Measurements from ENCODE around the gene LY6G6D.
A peak's percentile ranks its signal among the peaks of the same experiment; 100 is the strongest.
"Not testable (repeated sequence)": the region's sequence is repeated elsewhere in the genome, so short reads cannot be mapped to it uniquely, and the experiment has no call there.

LY6G6D gene

DNA sequence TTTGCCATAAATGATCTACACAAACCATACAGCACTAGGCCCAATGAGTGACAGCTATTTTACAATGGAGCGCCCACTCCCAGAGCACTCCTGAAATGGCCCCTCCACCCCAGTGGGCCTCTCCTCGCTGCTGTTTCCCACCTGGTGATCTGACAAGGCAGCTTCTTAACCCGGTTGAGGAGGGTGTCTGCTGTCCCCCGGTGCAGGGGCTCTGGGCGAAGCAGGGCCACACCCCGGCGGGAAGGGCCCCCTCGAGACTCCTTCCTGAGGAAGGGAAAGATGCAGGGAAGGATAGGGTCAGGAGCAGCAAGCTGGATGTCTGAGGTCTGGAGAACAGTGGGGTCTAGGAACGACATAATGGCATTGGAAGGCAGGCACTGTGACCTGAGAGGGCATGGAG, 22.3 kb upstream of the LY6G6D start:
- DNase-seq = no peak

DNA sequence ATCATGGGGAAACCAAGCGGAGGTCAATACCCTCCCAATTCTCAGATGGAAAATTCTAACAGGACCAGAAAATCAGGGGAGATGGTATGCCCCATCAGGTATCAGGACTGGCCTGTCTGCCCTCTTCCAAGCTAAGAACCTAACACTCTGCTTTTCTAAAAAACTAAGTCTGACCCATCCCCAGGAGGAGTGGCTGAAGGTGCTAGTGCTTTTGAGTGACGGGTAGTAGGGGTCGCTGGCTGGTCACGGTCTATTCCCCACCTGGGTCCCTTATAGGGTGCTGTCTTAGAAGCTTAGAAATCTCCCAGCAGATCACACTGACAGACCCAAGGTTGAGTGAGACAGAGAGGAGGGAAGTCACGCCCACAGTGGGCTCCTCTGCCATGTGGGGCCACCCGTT, 21.6 kb upstream of the LY6G6D start:
- DNase-seq = no peak

GRCh38 chr6:31697555-31697954, 17.6 kb upstream of the LY6G6D start:
- DNase-seq = no peak

GRCh38 chr6:31700740-31701401, 14.3 kb upstream of the LY6G6D start:
- no peak for DNase-seq

DNA sequence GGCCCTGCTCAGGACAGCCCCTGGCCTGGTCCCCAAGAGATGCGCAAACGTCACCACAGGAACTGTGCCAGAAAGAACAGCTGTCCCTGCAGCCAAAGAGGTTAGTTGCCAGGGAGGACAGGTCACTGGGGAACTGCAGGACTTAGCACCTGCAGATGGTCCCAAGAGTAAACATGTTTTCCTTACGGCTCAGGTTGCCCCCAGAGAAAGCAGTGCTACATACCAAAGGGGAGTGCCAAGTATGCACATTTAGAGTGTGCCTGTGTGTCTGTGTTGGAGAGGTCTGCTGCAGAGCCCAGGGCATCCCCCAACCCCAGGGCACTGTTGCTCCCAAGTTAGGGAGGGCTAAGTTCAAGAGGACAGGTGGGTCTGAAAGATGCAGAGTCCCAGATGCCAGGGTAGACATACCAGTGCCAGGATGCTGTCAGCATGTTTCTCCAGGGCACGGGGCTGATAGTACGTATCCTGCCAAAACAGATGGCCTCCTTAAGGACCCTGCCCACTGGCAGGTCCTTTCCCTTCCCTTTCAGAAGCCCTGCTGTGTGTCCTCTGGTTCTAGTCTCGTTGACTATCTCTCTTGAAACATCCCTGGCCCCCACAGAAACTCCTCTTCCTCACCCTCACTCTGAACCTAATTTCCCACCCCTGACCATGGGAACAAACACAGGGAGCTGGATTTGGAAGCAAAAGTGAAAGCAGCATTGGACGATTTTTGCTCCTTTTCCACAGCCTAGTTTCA, 13.3 kb upstream of the LY6G6D start:
- DNase-seq = no peak

GRCh38 chr6:31702405-31702818, 12.7 kb upstream of the LY6G6D start:
- DNase-seq = peak; percentile 7

DNA sequence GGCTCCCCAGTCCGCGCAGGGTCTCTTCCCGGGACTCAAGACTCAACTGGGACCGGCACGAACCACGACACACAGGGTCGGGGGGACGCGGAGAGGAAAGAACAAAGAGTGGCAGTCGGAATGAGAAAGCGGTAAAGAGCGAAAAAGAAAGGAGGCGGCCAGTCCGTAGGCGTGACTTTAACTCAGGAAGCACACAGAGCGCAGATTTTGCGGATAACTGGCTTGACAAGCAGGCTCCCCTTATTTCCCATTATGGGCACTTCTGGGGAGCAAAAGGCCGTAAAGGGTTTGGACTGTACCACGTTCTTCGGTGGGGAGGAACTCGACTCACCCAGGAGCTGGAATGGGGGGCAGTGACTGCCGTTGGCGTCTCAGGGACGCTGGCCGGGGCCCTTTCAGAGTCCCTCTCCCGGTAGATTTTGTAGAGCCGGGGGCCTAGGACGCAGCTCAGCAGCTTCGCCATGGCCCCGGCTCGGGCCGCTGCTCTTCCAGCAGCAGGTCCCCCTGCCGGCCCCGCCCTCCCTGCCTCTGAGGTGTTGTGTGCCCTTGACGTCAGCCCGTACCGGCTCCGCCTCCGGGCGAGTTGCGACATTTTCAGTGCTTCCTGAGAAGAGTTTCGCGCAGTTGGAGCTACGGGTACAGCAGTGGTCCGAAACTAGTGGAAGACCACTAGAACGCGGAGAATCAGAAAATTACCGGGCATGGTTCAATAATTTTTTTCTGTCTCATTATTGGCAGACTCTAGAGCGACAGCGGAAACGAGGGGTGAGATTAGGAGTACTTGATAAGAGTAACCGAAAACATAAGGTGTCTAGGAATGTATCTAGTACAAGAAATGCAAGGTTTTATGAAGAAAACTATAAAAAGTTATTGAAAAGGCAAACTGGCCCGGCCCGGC, 12.1 kb upstream of the LY6G6D start, which contains the start of gene ABHD16A:
ABHD16A (minus strand) TSS at position 506 of the 898 bp plus-strand sequence; CDS start at position 463, 43 bp downstream.
- DNase-seq = peak; percentile 95

GRCh38 chr6:31705931-31706330, 9.2 kb upstream of the LY6G6D start:
- no peak for DNase-seq

GRCh38 chr6:31706599-31706998, 8.5 kb upstream of the LY6G6D start, which contains the start of gene LY6G6F:
TSS of gene LY6G6F (plus strand) at chr6:31706866. CDS start at chr6:31706907, 41 bp downstream.
- DNase-seq = no peak

DNA sequence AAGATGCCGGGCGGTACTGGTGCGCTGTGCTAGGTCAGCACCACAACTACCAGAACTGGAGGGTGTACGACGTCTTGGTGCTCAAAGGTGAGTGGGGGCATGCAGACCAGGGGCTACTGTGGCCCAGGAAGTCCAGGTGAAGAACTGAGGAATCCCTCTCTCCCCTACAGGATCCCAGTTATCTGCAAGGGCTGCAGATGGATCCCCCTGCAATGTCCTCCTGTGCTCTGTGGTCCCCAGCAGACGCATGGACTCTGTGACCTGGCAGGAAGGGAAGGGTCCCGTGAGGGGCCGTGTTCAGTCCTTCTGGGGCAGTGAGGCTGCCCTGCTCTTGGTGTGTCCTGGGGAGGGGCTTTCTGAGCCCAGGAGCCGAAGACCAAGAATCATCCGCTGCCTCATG, 7.4 kb upstream of the LY6G6D start:
- no peak for DNase-seq

DNA sequence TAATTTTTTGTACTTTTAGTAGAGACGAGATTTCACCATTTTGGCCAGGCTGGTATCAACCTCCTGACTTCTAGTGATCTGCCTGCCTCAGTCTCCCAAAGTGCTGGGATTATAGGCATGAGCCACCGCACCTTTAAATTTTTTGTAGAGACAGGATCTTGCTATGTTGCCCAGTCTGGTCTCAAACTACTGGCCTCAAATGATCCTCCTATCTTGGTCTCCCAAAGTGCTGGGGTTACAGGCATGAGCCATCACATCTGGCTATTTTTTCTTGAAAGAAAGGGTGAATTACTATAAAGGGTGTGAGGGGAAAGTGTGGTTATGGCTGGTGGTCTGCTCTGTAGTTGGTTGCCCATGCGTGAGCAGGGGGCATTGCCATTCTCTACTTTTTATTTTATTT, 6.9 kb upstream of the LY6G6D start:
- DNase-seq = no peak

GRCh38 chr6:31709157-31709556, 6.0 kb upstream of the LY6G6D start:
- DNase-seq = not testable (repeated sequence)

- DNase-seq = no peak
Measured at GRCh38 chr6:31710523-31711219, 4.5 kb upstream of the LY6G6D start.

DNA sequence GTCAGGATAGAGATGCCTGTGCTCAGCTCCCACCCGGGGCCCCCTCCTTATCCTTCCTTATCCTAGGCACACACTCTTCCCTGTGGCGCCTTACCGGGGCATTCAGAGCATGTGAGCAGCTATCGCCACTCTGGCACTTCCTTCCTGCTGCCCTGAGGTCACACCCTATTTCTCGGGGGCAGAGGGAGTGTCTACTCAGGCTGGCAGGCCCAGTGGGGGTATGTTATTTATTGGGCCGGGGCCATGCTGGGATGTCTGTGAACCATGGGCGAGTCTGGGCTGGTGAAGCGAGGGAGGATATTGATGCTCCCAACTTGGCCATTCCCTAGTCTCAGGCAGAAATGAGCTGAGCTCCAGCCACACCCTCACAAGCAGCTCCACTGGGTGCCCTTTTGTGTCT, 3.9 kb upstream of the LY6G6D start:
- DNase-seq = no peak

DNA sequence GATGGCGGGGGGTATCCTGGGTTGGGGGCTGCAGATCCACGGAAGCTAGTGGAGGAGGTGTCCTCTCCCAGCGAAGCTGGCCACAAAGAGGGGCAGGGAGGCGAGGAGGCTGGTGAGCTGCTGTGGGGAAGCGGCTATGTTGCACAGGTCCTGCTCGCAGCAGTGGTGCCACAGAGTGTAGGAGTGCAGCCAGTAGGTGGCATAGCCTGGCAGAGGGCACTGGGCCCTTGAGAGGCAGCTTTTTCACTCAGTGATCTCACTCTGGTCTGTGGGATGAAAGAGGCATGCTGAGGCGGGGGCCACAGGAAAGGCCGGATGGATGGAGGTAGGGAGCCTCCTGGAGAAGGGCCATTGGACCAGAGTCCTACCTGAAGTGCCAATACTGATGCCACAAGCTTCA, 2.9 kb upstream of the LY6G6D start:
- no peak for DNase-seq

DNA sequence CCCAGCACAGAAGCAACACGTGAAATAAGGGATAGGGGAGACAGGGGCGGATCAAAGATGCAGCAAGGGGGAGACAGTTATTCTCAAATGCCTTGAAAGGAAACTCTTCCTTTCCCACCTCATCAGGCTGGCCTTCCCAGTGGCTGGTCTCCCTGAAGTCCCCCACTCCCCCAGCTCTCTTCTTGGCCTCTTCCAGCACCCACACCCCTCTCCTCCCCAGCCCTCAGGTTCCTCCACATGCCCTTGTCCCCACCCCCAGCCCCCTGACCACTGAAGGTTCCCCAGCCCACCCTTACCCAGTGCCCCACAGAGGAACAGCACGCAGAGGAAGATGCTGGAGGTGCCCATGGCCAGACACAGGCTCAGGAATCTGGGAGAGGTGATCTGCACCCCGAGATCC, 1.7 kb upstream of the LY6G6D start:
- DNase-seq = no peak

GRCh38 chr6:31713991-31714684, 1.0 kb upstream of the LY6G6D start:
- DNase-seq = no peak

DNA sequence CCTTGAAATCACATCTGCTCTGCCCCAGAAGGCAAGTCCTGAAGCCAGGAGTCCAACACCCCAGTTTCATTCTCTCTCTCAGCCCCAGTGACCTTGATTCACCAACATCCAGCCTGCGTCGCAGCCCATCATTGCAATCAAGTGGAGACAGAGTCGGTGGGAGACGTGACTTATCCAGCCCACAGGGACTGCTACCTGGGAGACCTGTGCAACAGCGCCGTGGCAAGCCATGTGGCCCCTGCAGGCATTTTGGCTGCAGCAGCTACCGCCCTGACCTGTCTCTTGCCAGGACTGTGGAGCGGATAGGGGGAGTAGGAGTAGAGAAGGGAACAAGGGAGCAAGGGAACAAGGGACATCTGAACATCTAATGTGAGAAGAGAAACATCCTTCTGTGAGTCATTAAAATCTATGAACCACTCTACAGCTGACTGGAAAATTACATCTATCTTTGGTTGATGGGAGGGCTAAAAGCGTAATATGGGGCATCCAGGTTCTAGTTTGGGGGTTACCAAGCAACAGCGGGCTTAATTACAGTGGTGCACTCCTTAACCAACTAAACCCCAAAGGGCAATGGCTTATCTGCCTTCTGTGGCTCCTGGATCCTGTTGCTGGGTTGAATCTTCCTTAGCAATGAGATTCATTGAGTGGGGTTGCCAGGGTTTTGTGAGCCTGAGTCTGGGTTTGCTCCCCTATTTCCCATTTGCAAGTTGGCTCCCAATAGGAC, 2.5 kb downstream of the LY6G6D start:
- no peak for DNase-seq

DNA sequence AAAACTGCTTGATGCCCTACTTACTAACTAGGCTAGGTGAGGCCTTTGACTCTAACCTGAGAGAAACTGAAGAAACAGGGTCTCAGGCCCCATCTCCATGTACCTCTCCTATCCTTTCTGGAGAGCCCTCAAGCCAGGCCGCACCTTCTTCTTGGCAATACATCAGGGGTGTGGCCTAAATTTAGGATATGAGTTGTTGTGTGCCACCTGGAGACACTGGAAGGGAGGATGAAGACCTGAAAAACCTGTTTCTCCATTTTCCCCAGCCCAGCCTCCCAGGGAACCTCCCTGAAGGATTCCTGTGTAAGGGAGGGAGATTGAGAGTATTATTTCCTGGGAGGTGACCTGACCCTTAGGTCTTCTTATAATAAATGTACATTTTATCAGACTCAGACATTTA, 3.1 kb downstream of the LY6G6D start:
- DNase-seq = no peak

DNA sequence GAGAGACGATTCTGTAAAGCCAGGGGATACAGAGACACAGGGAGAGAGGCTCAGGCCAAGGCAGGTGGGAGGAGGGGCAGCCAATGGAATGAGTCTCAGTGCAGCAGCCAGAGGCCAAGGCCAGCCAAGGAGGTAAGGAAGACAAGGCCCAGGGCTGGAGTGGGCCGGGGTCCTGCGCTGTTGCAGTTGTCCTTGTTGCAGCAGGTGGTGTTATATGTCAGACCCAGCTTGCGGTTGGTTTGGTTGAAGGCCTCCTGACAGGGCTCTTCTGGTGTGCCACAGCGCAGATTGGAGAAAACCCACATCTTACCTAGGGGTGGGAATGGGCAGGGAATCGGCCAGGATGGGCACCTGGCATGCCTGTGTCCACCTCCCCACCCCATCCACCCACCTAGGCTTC, 3.9 kb downstream of the LY6G6D start:
- DNase-seq = no peak

DNA sequence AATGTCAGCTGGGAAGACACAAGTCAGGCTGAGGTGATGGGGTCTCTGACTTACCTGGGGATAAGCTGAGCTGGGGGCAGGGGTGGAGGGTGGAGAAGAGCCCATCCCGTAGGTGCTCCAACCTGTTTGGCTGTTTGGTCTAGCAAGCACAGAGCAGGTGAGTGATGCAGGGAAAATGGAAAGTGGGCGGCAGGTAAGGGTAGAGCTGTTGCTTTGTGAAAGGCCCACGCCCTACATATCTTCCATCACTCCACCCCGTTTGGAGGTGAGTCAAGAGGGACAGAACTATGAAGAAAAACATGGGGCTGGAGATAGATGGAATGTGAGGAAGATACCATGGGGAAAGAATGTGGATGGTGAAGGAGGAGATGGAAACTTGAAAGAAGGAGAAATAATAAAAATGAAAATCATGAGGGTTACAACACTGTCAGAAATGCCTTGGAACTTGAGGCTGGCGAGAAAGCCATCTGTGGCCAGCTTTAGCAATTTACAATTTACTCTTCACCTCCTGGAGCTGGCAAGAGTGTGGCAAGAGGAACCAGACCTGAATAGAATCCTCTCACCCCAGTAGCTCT, 5.1 kb downstream of the LY6G6D start:
- no peak for DNase-seq

All from activated T-cell treated with anti-CD3 and anti-CD28 coated beads for 4 hours (primary cell).